Hippocampal formation (tissue), 2 donors: Measurements from ENCODE around the gene TPCN2.

ENCODE experiments used
- DNase-seq, 2 donors: peaks; one replicate each; lab custom pipeline; 2025; lab: John Stamatoyannopoulos, UW

Gene TPCN2

GRCh38 chr11:69057801-69058200 lies 9.1 kb downstream of the TPCN2 start:
- DNase-seq: no peak

GRCh38 chr11:69058511-69059270 lies 10.0 kb downstream of the TPCN2 start:
- no peak for DNase-seq

DNA sequence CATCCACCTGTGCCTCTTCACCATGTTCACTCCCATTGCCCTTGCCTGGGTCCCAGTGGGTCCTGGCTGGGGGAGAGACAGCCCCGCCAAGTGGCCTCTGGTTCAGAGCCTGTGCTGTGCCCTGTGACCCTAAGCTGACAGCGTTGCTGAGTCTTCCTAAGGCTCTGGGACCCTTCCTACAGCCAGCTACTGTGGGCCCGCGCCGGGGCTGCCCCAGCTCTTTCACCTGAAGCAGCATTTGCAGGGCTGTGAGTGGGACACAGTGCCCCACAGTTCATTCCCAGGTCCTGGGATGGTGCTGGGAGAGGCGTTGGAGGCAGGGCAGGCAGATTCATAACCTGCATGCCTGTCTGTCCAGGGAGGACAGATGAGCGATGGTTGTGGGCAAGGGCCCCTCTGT lies 10.7 kb downstream of the TPCN2 start:
- no peak for DNase-seq

GRCh38 chr11:69059985-69060384 lies 11.3 kb downstream of the TPCN2 start:
- no peak for DNase-seq

- no peak for DNase-seq
These were observed 12.3 kb downstream of the TPCN2 start for GRCh38 chr11:69060806-69061712.

DNA sequence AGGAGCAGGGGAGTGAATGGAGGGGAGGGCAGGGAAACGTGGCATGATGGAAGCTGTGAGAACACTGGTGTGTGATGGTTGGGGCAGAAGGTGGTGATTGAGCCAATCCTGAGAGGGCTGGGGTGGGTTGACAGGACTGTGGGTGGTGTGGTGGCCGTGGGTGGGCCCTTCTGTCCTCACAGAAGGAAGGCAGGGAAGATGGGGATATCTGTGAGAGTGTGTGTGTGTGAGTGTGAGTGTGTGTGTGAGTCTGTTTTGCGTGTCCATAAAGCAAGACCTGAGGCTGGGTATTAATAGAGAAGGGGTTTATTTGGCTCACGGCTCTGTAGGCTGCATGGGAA lies 13.0 kb downstream of the TPCN2 start:
- DNase-seq: no peak

DNA sequence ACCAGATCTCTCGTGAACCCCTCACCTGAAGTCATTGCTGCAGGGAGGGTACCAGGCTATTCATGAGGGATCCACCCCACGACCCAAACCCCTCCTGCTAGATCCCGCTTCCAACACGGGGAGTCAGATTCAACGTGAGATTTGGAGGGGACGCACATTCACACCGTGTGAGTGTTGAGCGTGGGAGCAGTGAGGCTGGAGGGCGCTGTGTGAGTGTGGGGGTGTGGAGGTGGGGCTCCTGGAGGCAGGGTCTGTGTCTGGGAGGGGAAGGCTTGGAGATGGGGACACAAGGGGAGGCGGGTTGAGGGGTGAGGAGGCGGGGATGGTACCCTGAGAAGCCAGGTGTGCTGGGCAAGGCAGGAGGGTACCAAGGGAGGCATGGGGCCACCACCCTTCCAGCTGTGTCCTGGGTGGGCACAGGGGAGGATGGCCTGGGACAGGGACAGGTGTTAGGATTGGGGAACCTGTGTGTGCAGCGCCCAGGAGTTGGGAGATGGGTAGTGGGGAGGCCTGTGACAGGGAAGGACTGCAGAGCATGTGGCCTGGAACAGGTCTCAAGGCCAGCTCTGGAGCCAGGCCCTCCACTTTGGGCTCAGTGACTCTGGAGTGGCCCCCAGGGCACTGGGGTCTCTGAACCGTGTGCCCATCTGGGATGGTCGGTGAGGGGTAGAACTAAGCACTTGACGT lies 13.6 kb downstream of the TPCN2 start:
- no peak for DNase-seq

- no peak for DNase-seq
These were observed 14.3 kb downstream of the TPCN2 start for GRCh38 chr11:69062873-69063651.

DNA sequence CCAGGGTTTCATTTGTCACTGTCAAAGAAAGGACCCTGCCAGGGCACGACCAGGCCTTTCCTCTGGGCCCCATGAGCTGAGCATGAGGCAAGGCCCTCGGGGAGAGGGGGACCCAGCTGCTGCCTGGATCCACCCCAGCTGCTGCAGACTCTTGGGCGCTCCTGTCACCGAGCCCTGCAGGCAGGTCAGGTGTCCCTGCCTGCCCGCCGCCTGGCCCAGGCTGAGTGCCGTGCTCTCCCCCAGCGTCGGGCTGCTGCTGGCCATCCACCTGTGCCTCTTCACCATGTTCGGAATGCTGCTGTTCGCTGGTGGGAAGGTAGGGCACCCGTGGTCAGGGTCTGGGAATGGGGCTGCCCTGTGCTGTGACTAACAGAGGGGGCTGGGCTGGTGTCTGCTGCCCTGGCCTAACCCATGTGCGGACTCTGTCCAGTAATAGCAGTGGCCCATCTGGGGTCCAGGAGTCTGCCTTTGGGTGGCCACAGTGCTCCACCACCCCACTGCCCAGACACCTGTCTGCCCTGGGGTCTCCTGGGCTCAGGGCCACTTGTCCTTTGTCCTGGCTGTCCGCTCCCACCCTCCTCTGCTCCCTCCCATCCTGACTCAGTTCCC lies 15.0 kb downstream of the TPCN2 start:
- no peak for DNase-seq

GRCh38 chr11:69064394-69064957 lies 15.7 kb downstream of the TPCN2 start:
- DNase-seq: no peak

GRCh38 chr11:69065147-69065710 lies 16.5 kb downstream of the TPCN2 start:
- DNase-seq: no peak

- DNase-seq: no peak
These were observed 17.7 kb downstream of the TPCN2 start for GRCh38 chr11:69066122-69067112.

DNA sequence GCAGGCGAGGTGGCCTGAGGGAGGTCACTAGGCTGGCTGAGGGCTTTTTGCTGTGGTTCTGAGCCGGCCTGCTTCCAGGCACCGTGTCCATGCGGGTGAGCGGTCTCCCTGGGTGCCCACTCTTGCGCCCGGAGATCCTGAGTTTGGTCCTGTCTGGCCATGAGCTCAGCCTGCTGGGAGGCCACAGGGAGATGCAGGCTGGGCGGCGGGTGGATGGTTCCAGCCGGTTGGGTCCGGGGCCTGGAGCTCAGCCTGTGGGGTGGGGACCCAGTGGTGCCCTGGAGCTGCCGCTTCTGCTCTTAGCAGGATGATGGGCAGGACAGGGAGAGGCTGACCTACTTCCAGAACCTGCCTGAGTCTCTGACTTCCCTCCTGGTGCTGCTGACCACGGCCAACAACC lies 18.5 kb downstream of the TPCN2 start:
- DNase-seq: no peak

DNA sequence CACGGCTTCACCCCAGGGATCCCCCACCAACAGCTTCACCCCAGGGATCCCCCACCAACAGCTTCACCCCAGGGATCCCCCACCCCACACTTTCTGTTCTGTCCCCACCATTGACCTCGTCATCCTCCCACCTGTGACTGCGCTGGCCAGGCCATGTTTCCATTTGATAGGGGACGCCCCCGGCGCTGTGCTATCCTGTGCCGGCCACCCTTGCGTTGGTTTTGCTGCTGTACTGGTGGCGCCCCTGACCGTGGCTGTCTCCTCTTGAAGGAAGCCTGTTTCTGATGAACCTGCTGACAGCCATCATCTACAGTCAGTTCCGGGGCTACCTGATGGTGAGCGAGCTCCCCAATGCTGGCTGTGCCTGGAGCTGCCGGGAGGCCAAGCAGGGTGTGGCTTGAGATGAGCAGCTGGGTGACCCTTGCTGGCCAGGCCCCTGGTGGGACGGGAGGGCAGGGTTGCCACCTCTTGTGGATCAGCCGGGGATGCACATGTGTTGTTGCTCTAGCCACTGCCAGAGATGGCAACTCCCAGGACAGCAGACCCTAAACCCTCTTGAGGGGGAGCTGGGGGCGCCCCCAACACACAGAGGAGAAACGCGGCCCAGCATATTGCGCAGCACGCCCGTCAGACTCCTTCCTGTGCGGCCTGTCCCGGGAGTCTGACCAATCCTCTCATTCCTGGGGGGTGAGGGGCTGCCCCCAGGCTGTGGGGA lies 22.5 kb downstream of the TPCN2 start:
- no peak for DNase-seq

- DNase-seq: no peak
These were observed 23.2 kb downstream of the TPCN2 start for GRCh38 chr11:69071956-69072355.

- no peak for DNase-seq
These were observed 24.7 kb downstream of the TPCN2 start for GRCh38 chr11:69073469-69073868.

DNA sequence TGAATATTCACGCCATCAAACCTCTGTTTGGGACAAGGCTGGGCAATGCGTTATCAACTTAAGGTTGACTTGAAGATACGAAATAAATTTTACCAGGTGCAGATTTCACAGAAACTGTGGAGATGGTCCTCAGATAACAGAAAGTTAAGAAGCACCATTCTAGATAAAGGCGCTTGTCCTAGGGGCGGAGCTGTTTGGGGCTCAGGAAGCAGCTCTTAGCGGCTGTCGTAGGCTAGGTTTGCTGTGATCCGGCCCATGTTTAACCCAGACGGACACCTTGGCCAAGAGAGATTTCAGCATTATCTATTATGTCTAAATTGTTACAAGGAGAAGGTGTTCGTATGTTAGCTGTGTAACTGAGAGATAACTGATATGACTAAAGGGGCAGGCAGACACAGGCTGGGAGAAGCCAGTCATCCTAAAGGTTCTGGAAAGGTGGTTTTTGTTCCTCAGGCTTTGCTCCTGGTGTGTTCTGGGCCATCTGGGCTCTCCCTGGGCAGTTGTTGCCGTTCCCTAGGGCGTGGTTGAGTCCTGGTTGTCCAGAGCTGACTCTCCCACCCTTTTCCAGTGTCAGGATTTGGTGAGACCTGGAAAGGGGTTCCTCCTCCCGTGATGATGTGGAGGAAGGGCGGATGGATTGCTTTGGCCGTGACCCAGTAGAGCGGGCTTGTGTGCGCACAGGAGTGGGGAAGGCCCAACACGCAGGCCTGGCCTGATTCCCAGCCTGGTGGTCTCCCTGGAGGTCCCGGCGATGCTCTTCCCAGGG lies 25.8 kb downstream of the TPCN2 start:
- no peak for DNase-seq
